Osteoblast (primary cell): ENCODE data around the gene THOC1. TPM values are rescaled to one million over a fixed set of nuclear protein-coding genes. Genes with fewer than 3 reads are reported as not detected.
"Not testable (repeated sequence)": the region's sequence is repeated elsewhere in the genome, so short reads cannot be mapped to it uniquely, and the experiment has no call there.

Experiments
- DNase-seq: peaks from one replicate; pipeline ENCODE4 v3.0.0; 2011; ENCODE audit warnings: low spot score, mixed read lengths; ENCODE audit not compliant: insufficient read length; ENCODE audit errors: missing footprints
- H2AFZ ChIP-seq: 2 replicates; pipeline ENCODE4 v1.6.0; 2011; ENCODE audit warnings: mild to moderate bottlenecking, low read length
- H3K27ac ChIP-seq: 2 replicates; pipeline ENCODE4 v1.5.1; 2011; ENCODE audit warnings: mild to moderate bottlenecking, low read depth, low read length, moderate library complexity
- H3K27me3 ChIP-seq: 2 replicates; pipeline ENCODE4 v1.6.0; 2012; ENCODE audit warnings: mild to moderate bottlenecking, control low read depth, inconsistent platforms, low read length, moderate library complexity; ENCODE audit not compliant: insufficient read depth
- H3K36me3 ChIP-seq: 2 replicates; pipeline ENCODE4 v1.5.1; 2011; ENCODE audit warnings: mild to moderate bottlenecking, low read length, control low read depth, moderate library complexity; ENCODE audit not compliant: insufficient read depth
- H3K4me1 ChIP-seq: 2 replicates; pipeline ENCODE4 v1.5.1; 2011; ENCODE audit warnings: mild to moderate bottlenecking, low read length, control low read depth, moderate library complexity; ENCODE audit not compliant: insufficient read depth
- H3K4me2 ChIP-seq: 2 replicates; pipeline ENCODE4 v1.6.0; 2011; ENCODE audit warnings: mild to moderate bottlenecking, low read length; ENCODE audit not compliant: insufficient read depth
- H3K4me3 ChIP-seq: fragments of 200-600 bp; sonication (generic); 3 replicates; pipeline ENCODE4 v1.5.1; 2012; ENCODE audit warnings: mild to moderate bottlenecking, low read length, inconsistent platforms; ENCODE audit not compliant: insufficient read depth
- H3K79me2 ChIP-seq: 2 replicates; pipeline ENCODE4 v1.6.0; 2012; ENCODE audit warnings: mild to moderate bottlenecking, low read length, control low read depth, inconsistent platforms; ENCODE audit not compliant: insufficient read depth
- H3K9me3 ChIP-seq: 2 replicates; pipeline ENCODE4 v1.5.1; 2011; ENCODE audit warnings: low read depth, low read length, control low read depth
- H4K20me1 ChIP-seq: 2 replicates; pipeline ENCODE4 v1.6.0; 2012; ENCODE audit warnings: mild to moderate bottlenecking, low read length, control low read depth; ENCODE audit not compliant: insufficient read depth
- CTCF ChIP-seq: IDR thresholded peaks from 2 replicates; pipeline ENCODE4 v1.5.1; 2011; ENCODE audit warnings: mild to moderate bottlenecking, low read depth, low read length, moderate library complexity; ENCODE audit errors: extremely low read depth
- total RNA-seq: library from RNA; depleted of rRNA; stranded (reverse); fragments of >200 nt; gene quantifications from 2 replicates; pipeline ENCODE4 v1.2.3, GENCODE V29; 2012

Gene THOC1
- total RNA-seq, 1 donor = 43.1 TPM

GRCh38 chr18:293536-293935 lies 25.7 kb upstream of the THOC1 start:
- DNase-seq = no peak
- Histone ChIP-seq H4K20me1 (no peaks in the 10 kb centered on the region), H3K36me3 (no peaks in the 10 kb centered on the region), H3K4me2 (no peak overlapping the region), H3K4me3 (no peak overlapping the region), H3K4me1 (peaks cover 5% of the 10 kb centered on the region), H3K9me3 (no peaks in the 10 kb centered on the region), H2AFZ (no peak overlapping the region), H3K79me2 (no peaks in the 10 kb centered on the region), H3K27ac (no peak overlapping the region), H3K27me3 (no peaks in the 10 kb centered on the region)
- peak; percentile 27 for TF ChIP-seq CTCF

- H3K79me2 ChIP-seq = no peaks in the 10 kb centered on the region
- H3K4me2 ChIP-seq = no peak overlapping the region
- H4K20me1 ChIP-seq = no peaks in the 10 kb centered on the region
- H3K36me3 ChIP-seq = no peaks in the 10 kb centered on the region
- no peaks in the 10 kb centered on the region for H3K9me3 ChIP-seq
- no peak overlapping the region for H2AFZ ChIP-seq
- H3K4me1 ChIP-seq = peaks cover 5% of the 10 kb centered on the region
- peak; percentile 49 for TF ChIP-seq CTCF
- no peaks in the 10 kb centered on the region for H3K27me3 ChIP-seq
- no peak overlapping the region for H3K27ac ChIP-seq
- DNase-seq = no peak
- no peak overlapping the region for H3K4me3 ChIP-seq
Measured at GRCh38 chr18:292271-292670, 24.4 kb upstream of the THOC1 start.

GRCh38 chr18:289970-290369 lies 22.1 kb upstream of the THOC1 start:
- not testable (repeated sequence) for H3K4me2 ChIP-seq, H3K27ac ChIP-seq, H4K20me1 ChIP-seq, DNase-seq, H3K27me3 ChIP-seq, H3K4me1 ChIP-seq, H3K36me3 ChIP-seq, H3K9me3 ChIP-seq, H2AFZ ChIP-seq, H3K4me3 ChIP-seq, H3K79me2 ChIP-seq

GRCh38 chr18:289026-289425 lies 21.2 kb upstream of the THOC1 start:
- no peak overlapping the region for H3K4me2 ChIP-seq
- no peaks in the 10 kb centered on the region for H3K4me1 ChIP-seq
- H3K4me3 ChIP-seq = no peak overlapping the region
- no peak overlapping the region for H2AFZ ChIP-seq
- DNase-seq = no peak
- no peaks in the 10 kb centered on the region for H3K79me2 ChIP-seq
- no peak overlapping the region for H3K27ac ChIP-seq
- H3K9me3 ChIP-seq = no peaks in the 10 kb centered on the region
- H3K36me3 ChIP-seq = no peaks in the 10 kb centered on the region
- TF ChIP-seq CTCF = no peak
- no peaks in the 10 kb centered on the region for H3K27me3 ChIP-seq
- no peaks in the 10 kb centered on the region for H4K20me1 ChIP-seq
